ENCODE results near the gene TWF2. TPM values are rescaled to one million over a fixed set of nuclear protein-coding genes. Genes with fewer than 3 reads are reported as not detected.

Gene TWF2
- total RNA-seq, 6 donors from 2014 or later: 31.9 to 83.5 (median 66.6) TPM

GRCh38 chr3:52232279-52233107, 6.5 kb downstream of the TWF2 start:
- Histone ChIP-seq H3K36me3 (peaks cover 21 to 73% (median 57%) of the 10 kb centered on the region in 4 donors), H3K9me3 (no peaks in the 10 kb centered on the region), H3K27me3 (no peaks in the 10 kb centered on the region), H3K4me1 (peaks cover 13 to 33% (median 24%) of the 10 kb centered on the region in 4 donors), H3K27ac (no peak overlapping the region), H3K4me3 (no peak overlapping the region)
- WGBS, 2 donors: 92% methylated on average over 14 to 26 of the region's 28 CpGs
- TF ChIP-seq POLR2AphosphoS5 (IDR thresholded peaks at IDR 0.05) (no peak), EP300 (IDR thresholded peaks at IDR 0.05) (no peak), POLR2A (IDR thresholded peaks at IDR 0.05) (no peak)
- DNase-seq (peak in 1 of 2 donors; percentile 18), ATAC-seq (ENCODE audit: low FRiP score in 2 of 2) (no peak)

- Histone ChIP-seq H3K27ac (peak overlapping the region in 2 of 4 donors; percentile 15 to 23), H3K9me3 (no peaks in the 10 kb centered on the region), H3K36me3 (peaks cover 21 to 74% (median 59%) of the 10 kb centered on the region in 4 donors), H3K4me1 (peaks cover 5 to 25% (median 16%) of the 10 kb centered on the region in 4 donors), H3K4me3 (no peak overlapping the region), H3K27me3 (no peaks in the 10 kb centered on the region)
- peak; percentile 73 for ATAC-seq (ENCODE audit: low FRiP score in 2 of 2)
- peak in 1 of 2 donors; percentile 76 for TF ChIP-seq POLR2AphosphoS5 (IDR thresholded peaks at IDR 0.05)
- TF ChIP-seq CTCF (IDR thresholded peaks at IDR 0.05): peak; percentile 93 to 96 (median 95)
- no peak for TF ChIP-seq EP300 (IDR thresholded peaks at IDR 0.05)
- TF ChIP-seq POLR2A (IDR thresholded peaks at IDR 0.05): no peak
- WGBS, 2 donors: 54 to 67% methylated on average over 12 to 34 of the region's 34 CpGs
- DNase-seq: peak; percentile 83 to 93
Observed at GRCh38 chr3:52231502-52232278, 7.3 kb downstream of the TWF2 start.

- no peak for DNase-seq
Observed at GRCh38 chr3:52230889-52231499, 8.0 kb downstream of the TWF2 start.

GRCh38 chr3:52230461-52230860, 8.5 kb downstream of the TWF2 start:
- H3K4me1 ChIP-seq: peaks cover 0 to 13% (median 5%) of the 10 kb centered on the region in 4 donors
- ATAC-seq (ENCODE audit: low FRiP score in 2 of 2) (no peak), DNase-seq (peak in 1 of 2 donors; percentile 16)
- TF ChIP-seq POLR2AphosphoS5 (IDR thresholded peaks at IDR 0.05): no peak
- no peak for TF ChIP-seq CTCF (IDR thresholded peaks at IDR 0.05)
- TF ChIP-seq POLR2A (IDR thresholded peaks at IDR 0.05): no peak
- TF ChIP-seq EP300 (IDR thresholded peaks at IDR 0.05): no peak
- WGBS, 2 donors: 94 to 95% methylated on average over 6 of the region's 6 CpGs
- peaks cover 21 to 74% (median 59%) of the 10 kb centered on the region in 4 donors for H3K36me3 ChIP-seq
- H3K27ac ChIP-seq: no peak overlapping the region
- H3K9me3 ChIP-seq: no peaks in the 10 kb centered on the region
- no peaks in the 10 kb centered on the region for H3K27me3 ChIP-seq
- no peak overlapping the region for H3K4me3 ChIP-seq

More at GRCh38 chr3:52230889-52231499, 8.0 kb downstream of the TWF2 start:
- H3K4me3 ChIP-seq: no peak overlapping the region
- H3K27me3 ChIP-seq: no peaks in the 10 kb centered on the region
- TF ChIP-seq POLR2A (IDR thresholded peaks at IDR 0.05): no peak
- no peak for TF ChIP-seq EP300 (IDR thresholded peaks at IDR 0.05)
- TF ChIP-seq POLR2AphosphoS5 (IDR thresholded peaks at IDR 0.05): no peak
- no peak for TF ChIP-seq CTCF (IDR thresholded peaks at IDR 0.05)
- WGBS, 2 donors: 91 to 97% methylated on average over 6 to 16 of the region's 16 CpGs
- H3K27ac ChIP-seq: peak overlapping the region in 1 of 4 donors; percentile 23
- no peak for ATAC-seq (ENCODE audit: low FRiP score in 2 of 2)
- peaks cover 21 to 74% (median 59%) of the 10 kb centered on the region in 4 donors for H3K36me3 ChIP-seq
- H3K9me3 ChIP-seq: no peaks in the 10 kb centered on the region
- H3K4me1 ChIP-seq: peaks cover 0 to 18% (median 10%) of the 10 kb centered on the region in 4 donors

Data from upper lobe of left lung (tissue), 6 donors.